Measurements from ENCODE around the gene GOLGA6L7.
"Not testable (repeated sequence)": the region's sequence is repeated elsewhere in the genome, so short reads cannot be mapped to it uniquely, and the experiment has no call there.

GRCh38 chr15:28810444-28810843, 38.0 kb downstream of the GOLGA6L7 start:
- TF ChIP-seq ZNF274 (IDR thresholded peaks at IDR 0.05; ENCODE audit: low read depth, low read length); YY1 (IDR thresholded peaks at IDR 0.05; ENCODE audit: insufficient read depth, insufficient read length): not testable (repeated sequence)
